HEK293 (cell line): Measurements from ENCODE around the gene BRCC3.

Experiments
- CTCF ChIA-PET: fragments of 350-600 bp; formaldehyde crosslinking; extraction: SDS; loops from one replicate; lab custom pipeline; 2021; ENCODE audit warnings: antibody characterized with exemption; lab: Yijun Ruan, JAX
- POLR2A ChIA-PET: fragments of 300-600 bp; formaldehyde crosslinking; extraction: SDS; loops from one replicate; lab custom pipeline; 2020; ENCODE audit warnings: antibody characterized with exemption, inconsistent platforms; lab: Yijun Ruan, JAX
- H3K27ac ChIP-seq: fragments of 200-500 bp; sonication (Bioruptor generic); 2 replicates; pipeline ENCODE4 v1.5.1; 2014; ENCODE audit warnings: low read depth, low read length, control low read depth, inconsistent platforms; ENCODE audit errors: extremely low read depth
- H3K36me3 ChIP-seq, 2 experiments: fragments of 200-500 bp in 1 of 2; sonication (Bioruptor generic) in 1 of 2; 1 replicate in 1 of 2; 2 replicates in 1 of 2; pipeline ENCODE4 v1.5.1; 2014 to 2017; ENCODE audit warnings: inconsistent platforms in 2 of 2, low read length in 2 of 2; ENCODE audit not compliant: control insufficient read depth in 2 of 2, insufficient read depth in 1 of 2
- H3K4me1 ChIP-seq: fragments of 200-500 bp; sonication (Bioruptor generic); 2 replicates; pipeline ENCODE4 v1.5.1; 2014; ENCODE audit warnings: mild to moderate bottlenecking, low read length, inconsistent platforms; ENCODE audit not compliant: control insufficient read depth, insufficient read depth
- H3K4me3 ChIP-seq: 2 replicates; pipeline ENCODE4 v1.5.1; 2011; ENCODE audit warnings: low read depth, mild to moderate bottlenecking, control low read depth, low read length, moderate library complexity
- H3K9me3 ChIP-seq: fragments of 200-500 bp; sonication (Bioruptor generic); 2 replicates; pipeline ENCODE4 v1.5.1; 2014; ENCODE audit warnings: low read depth, low read length, inconsistent platforms; ENCODE audit not compliant: control insufficient read depth, insufficient read depth
- GLI2 ChIP-seq: fragments of 450-650 bp; formaldehyde crosslinking; IDR thresholded peaks from 2 replicates; pipeline ENCODE4; 2017; ENCODE audit warnings: missing biosample characterization, missing genetic modification characterization, low read depth, borderline replicate concordance
- PRDM4 ChIP-seq: fragments of 450-650 bp; formaldehyde crosslinking; IDR thresholded peaks from 2 replicates; pipeline ENCODE4 v1.5.1; 2017; ENCODE audit warnings: missing biosample characterization, missing genetic modification characterization
- REPIN1 ChIP-seq: fragments of 450-650 bp; formaldehyde crosslinking; IDR thresholded peaks from 2 replicates; pipeline ENCODE4 v1.5.1; 2017; ENCODE audit warnings: missing biosample characterization, missing genetic modification characterization, low read depth
- WT1 ChIP-seq: fragments of 450-650 bp; formaldehyde crosslinking; IDR thresholded peaks from 2 replicates; pipeline ENCODE4 v1.5.1; 2016; ENCODE audit warnings: missing biosample characterization, missing genetic modification characterization
- YY2 ChIP-seq: fragments of 450-650 bp; formaldehyde crosslinking; IDR thresholded peaks from 2 replicates; pipeline ENCODE4 v1.5.1; 2016; ENCODE audit warnings: missing biosample characterization, missing genetic modification characterization
- ZNF248 ChIP-seq: fragments of 450-650 bp; formaldehyde crosslinking; IDR thresholded peaks from 2 replicates; pipeline ENCODE4 v1.5.1; 2017; ENCODE audit warnings: missing biosample characterization, missing genetic modification characterization
- ZNF518A ChIP-seq: fragments of 450-650 bp; formaldehyde crosslinking; conservative IDR thresholded peaks from 2 replicates; pipeline ENCODE4 v1.5.1; 2016; ENCODE audit warnings: low read depth, missing biosample characterization, missing genetic modification characterization
- ZNF580 ChIP-seq: fragments of 450-650 bp; formaldehyde crosslinking; IDR thresholded peaks from 2 replicates; pipeline ENCODE4 v1.5.1; 2016; ENCODE audit warnings: missing biosample characterization, missing genetic modification characterization
- ZNF623 ChIP-seq: fragments of 450-650 bp; formaldehyde crosslinking; IDR thresholded peaks from 2 replicates; pipeline ENCODE4 v1.5.1; 2016; ENCODE audit warnings: missing biosample characterization, missing genetic modification characterization
- ZNF704 ChIP-seq: fragments of 450-650 bp; formaldehyde crosslinking; IDR thresholded peaks from 2 replicates; pipeline ENCODE4 v1.5.1; 2016; ENCODE audit warnings: missing biosample characterization, missing genetic modification characterization
- ZNF768 ChIP-seq: fragments of 450-650 bp; formaldehyde crosslinking; IDR thresholded peaks from 2 replicates; pipeline ENCODE4 v1.5.1; 2018; ENCODE audit warnings: missing biosample characterization, mild to moderate bottlenecking, missing genetic modification characterization

Gene BRCC3

GRCh38 chrX:155086202-155086840 is 15.0 kb downstream of the BRCC3 start (continued):
- TF ChIP-seq ZNF518A (tag by site-specific recombination) (no peak), REPIN1 (tag by site-specific recombination) (no peak), ZNF704 (tag by site-specific recombination) (no peak), ZNF580 (tag by site-specific recombination) (no peak), ZNF248 (tag by site-specific recombination) (no peak), GLI2 (tag by site-specific recombination) (no peak)
- TF ChIP-seq, all 188 proteins: peak for 3

GRCh38 chrX:155086961-155087735 is 15.8 kb downstream of the BRCC3 start:
- no peak overlapping the region for H3K27ac ChIP-seq
- TF ChIP-seq ZNF768 (tag by site-specific recombination) (no peak), PRDM4 (tag by site-specific recombination) (no peak), WT1 (tag by site-specific recombination) (no peak), YY2 (tag by site-specific recombination) (no peak), ZNF623 (tag by site-specific recombination) (no peak)
- ChIA-PET CTCF (interaction anchor here (0.6 to 2.5 kb wide), 15 partner anchors 9 to 301 kb away, joined by 3 to 16 read pairs (median 5); no protein-coding TSS in a partner anchor), POLR2A (no interaction called here)
- no peaks in the 10 kb centered on the region for H3K4me1 ChIP-seq
- H3K36me3 ChIP-seq = peaks cover 18 to 38% of the 10 kb centered on the region in 2 experiments
- no peak overlapping the region for H3K4me3 ChIP-seq
- no peaks in the 10 kb centered on the region for H3K9me3 ChIP-seq
